GM19455 (cell line): ENCODE measurements around the gene NUP133.
"Not testable (repeated sequence)": the region's sequence is repeated elsewhere in the genome, so short reads cannot be mapped to it uniquely, and the experiment has no call there.

Source experiments
- ATAC-seq: cut with Tn5 transposase; IDR thresholded peaks from one replicate; pipeline ENCODE4 v1.9.1; 2021; ENCODE audit not compliant: unreplicated experiment

Gene NUP133

GRCh38 chr1:229420224-229420623 lies 87.9 kb downstream of the NUP133 start:
- no peak for ATAC-seq

DNA sequence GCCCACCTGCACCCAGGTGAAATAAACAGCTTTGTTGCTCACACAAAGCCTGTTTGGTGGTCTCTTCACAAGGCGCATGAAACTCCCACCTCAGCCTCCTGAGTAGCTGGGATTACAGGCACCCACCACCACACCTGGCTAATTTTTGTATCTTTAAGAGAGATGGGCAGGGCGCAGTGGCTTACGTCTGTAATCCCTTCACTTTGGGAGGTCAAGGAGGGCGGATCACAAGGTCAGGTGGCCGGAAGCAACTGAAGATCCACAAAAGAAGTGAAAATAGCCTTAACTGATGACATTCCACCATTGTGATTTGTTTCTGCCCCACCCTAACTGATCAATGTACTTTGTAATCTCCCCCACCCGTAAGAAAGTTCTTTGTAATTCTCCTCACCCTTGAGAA lies 89.6 kb downstream of the NUP133 start:
- not testable (repeated sequence) for ATAC-seq

- ATAC-seq = not testable (repeated sequence)
Measured at GRCh38 chr1:229412810-229413209, 95.3 kb downstream of the NUP133 start.

- ATAC-seq = no peak
Measured at GRCh38 chr1:229412056-229412455, 96.1 kb downstream of the NUP133 start.

DNA sequence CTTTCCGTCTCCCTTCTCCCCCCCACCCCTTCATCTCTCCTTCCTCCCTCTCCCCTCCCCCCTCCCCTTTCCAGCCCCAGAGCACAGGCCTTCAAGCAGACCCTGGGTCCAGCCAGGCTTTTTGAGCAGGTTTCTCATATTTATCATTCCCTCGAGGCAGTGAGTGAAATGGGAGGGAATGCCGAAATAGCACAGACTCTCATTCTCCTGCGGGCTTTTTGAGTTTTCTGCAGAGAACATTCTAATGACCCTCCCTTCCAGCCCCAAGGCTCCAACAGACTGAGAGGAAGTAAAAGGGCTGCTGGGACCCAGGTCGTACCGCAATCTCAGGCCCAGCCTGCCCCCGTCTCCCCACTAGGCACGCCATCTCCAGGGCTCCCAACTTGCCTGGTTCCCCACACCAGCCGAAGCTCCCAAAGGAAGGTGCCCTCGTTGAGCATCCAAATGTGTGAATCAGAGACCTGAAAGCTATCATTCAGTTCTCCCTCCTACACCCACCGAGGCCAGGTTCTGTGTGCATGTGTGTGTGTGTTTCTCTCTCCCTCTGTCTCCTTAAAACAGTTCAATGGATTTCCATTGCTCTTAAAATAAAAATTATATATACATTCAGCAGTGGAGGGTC lies 96.6 kb downstream of the NUP133 start:
- no peak for ATAC-seq

- no peak for ATAC-seq
Measured at GRCh38 chr1:229410692-229411433, 97.3 kb downstream of the NUP133 start.

DNA sequence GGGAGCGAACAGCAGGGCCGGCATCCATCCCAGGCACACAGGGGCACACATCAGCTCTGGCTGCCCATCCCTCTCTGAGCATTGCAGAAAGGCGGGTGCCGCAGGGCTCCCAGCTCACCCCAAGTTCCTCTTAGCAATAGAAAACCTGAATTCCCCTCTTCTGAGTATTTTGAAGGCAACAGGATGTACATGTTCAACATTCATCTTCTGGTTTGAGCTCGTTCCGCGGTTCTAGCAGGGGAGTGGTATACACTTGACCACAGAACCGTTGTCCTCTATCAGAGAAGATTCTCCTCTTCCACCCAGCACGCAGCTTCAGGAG lies 97.8 kb downstream of the NUP133 start:
- ATAC-seq = no peak

DNA sequence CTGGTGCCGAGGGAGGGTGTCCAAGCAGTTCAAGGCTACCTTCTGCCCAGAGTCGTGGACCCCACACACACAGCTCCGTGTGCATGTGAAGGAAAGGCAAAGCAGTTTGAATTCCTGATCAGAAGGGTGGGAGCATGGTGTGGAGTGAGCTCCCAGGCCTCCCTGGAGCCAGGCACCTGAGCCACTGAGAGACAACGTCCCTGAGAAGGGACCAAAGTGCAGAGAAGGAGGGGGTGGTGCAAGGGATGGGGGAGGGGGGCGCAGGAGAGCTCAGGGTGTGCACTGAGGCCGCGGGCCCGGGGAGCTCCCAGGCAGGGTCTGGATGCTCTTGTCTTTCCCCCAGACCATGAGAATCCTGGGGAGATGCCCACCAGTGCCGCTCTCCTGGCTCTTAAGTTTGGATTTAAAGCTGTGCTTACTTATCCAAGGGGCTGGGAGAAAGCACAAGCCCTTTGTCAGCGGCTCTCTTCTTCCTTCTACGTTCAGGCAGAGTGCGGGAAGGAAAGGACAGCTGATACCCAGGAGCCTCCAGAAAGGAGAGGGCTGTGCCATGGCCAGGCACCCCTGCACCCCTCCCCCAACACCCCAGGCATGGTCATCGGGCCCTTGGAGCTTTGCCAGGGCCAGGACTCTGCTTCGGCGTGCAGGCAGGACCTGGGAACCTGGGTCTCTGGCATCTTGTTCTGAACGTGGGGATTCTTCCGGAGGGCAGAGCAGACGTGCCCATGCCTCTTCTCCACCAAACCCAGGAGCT lies 98.3 kb downstream of the NUP133 start:
- ATAC-seq = no peak

- ATAC-seq = no peak
Measured at GRCh38 chr1:229408458-229409037, 99.6 kb downstream of the NUP133 start.

GRCh38 chr1:229407206-229408026 lies 100.7 kb downstream of the NUP133 start:
- ATAC-seq = no peak

DNA sequence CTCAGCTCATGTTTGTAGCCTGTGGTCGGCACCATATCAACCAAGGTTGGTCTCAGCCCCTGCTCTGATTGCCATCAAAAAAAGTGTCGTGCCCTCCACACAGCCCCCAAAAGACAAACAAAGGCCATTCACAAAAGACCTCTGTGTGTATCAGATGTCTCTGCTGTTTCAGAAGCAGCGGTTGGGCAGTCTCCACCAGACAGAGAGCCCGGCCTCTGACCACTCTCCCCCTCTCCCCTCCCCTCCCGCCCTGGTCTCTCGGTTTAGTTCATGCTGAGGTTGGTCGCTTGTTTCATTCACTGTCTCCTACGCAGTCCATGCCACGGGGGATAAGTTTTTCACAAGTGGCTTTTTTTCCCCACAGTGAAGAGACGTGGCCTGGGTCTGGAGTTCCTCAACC lies 101.3 kb downstream of the NUP133 start:
- ATAC-seq = no peak

- no peak for ATAC-seq
Measured at GRCh38 chr1:229403573-229403972, 104.6 kb downstream of the NUP133 start.

- no peak for ATAC-seq
Measured at GRCh38 chr1:229402993-229403392, 105.1 kb downstream of the NUP133 start.

DNA sequence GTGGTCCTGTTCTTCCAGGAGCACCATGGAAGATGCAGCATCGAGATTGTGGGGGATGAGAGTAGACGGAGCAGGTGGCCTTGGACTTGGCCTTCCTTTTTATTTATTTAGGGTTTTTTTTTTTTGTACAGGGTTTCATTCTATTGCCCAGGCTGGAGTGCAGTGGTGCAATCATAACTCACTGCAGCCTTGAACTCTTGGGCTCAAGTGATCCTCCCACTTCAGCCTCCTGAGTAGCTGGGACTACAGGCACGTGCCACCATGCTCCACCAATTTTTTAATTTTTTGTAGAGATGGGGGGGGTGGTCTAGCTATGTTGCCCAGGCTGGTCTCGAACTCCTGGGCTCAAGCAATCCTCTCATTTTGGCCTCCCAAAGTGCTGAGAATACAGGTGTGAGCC lies 105.8 kb downstream of the NUP133 start:
- ATAC-seq = not testable (repeated sequence)

DNA sequence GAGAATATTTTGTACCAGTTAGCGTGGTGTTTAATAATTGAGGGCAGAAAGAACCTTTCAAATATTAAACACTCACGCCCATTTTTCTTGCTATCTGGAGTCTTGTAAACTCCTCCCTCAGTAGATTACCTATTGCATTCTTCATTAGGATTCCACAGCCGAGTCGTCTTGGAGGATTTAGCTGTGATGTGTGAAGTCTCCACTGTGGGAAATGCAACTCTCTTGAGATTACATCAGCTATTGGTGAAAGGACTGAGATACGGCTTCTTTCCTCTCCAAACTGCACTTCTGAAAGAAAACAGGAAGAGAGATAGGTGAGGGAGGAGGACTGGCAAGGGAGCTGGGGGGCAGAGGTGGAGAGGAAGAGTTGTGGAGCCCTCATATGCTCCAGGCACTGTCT lies 110.4 kb downstream of the NUP133 start:
- ATAC-seq = no peak

DNA sequence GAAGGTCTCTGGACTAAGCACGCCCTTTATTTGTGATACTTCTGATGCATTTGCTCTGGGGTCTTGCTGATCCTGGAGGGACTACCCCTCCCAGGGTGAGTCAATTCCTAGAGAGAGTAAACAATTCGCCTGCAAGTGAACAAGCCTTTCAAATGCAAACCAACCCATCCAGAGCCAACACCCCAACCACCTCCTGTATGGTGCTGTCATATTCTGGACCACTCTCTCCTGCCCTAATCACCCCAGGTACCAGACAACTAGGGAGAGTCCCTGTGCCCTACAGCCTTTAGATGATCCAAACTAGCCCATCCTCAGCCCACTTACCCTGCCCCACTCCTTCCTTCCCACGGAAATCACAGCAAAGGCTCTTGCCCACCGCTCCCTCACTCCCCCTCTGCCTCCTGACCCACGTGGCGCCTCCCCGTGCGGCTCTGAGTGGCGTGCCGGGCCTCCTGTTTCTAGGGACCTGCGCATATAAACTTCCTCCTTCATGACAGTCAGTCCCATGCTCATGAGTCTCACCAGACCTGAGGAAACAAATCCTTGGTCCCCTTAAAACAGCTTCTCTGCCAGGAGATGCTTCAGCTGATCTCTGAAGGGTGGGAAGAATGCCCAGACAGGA lies 111.4 kb downstream of the NUP133 start:
- ATAC-seq = no peak

DNA sequence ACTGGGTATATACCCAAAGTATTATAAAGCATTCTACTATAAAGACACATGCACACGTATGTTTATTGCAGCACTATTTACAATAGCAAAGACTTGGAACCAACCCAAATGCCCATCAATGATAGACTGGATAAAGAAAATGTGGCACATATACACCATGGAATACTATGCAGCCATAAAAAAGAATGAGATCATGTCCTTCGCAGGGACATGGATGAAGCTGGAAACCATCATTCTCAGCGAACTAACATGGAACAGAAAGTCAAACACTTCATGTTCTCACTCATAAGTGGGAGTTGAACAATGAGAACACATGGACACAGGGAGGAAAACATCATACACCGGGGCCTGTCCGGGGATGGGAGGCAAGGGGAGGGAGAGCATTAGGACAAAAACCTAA lies 113.6 kb downstream of the NUP133 start:
- ATAC-seq = not testable (repeated sequence)

GRCh38 chr1:229392936-229393335 lies 115.2 kb downstream of the NUP133 start:
- ATAC-seq = no peak
